Upper lobe of left lung (tissue), 6 donors: ENCODE data around the gene LHB. TPM values are rescaled to one million over a fixed set of nuclear protein-coding genes. Genes with fewer than 3 reads are reported as not detected.

ENCODE experiments used
- ATAC-seq, 2 donors: fragments of 200-7000 bp; cut with Tn5 transposase; one replicate each; pipeline ENCODE4 v1.9.1; 2022; ENCODE audit warnings: mild to moderate bottlenecking in 2 of 2, moderate library complexity in 2 of 2; ENCODE audit not compliant: low FRiP score in 2 of 2
- DNase-seq, 2 donors: peaks; one replicate each; pipeline ENCODE4 v3.0.0-alpha.2; 2019 to 2020
- H3K27ac ChIP-seq, 4 donors: fragments of 200-600 bp; sonication (generic); one replicate each; pipeline ENCODE4 v1.5.1; 2016 to 2019
- H3K27me3 ChIP-seq, 4 donors: fragments of 200-600 bp; sonication (generic); one replicate each; pipeline ENCODE4 v1.5.1; 2017 to 2019
- H3K36me3 ChIP-seq, 4 donors: fragments of 200-600 bp; sonication (generic); one replicate each; pipeline ENCODE4 v1.5.1; 2016 to 2019
- H3K4me1 ChIP-seq, 4 donors: fragments of 200-600 bp; sonication (generic); one replicate each; pipeline ENCODE4 v1.5.1; 2018 to 2019
- H3K4me3 ChIP-seq, 4 donors: fragments of 200-600 bp; sonication (generic); one replicate each; pipeline ENCODE4 v1.5.1; 2017 to 2019; ENCODE audit warnings: mild to moderate bottlenecking in 2 of 4, moderate library complexity in 1 of 4
- H3K9me3 ChIP-seq, 4 donors: fragments of 200-600 bp; sonication (generic); one replicate each; pipeline ENCODE4 v1.5.1; 2018 to 2019
- CTCF ChIP-seq, 6 experiments: fragments of 450-650 bp in 4 of 6; fragments of 200-600 bp in 2 of 6; sonication (generic) in 2 of 6; IDR thresholded peaks; one replicate each; pipeline ENCODE4 v1.5.1; 2016 to 2019; ENCODE audit warnings: antibody characterized with exemption in 6 of 6
- EP300 ChIP-seq, 4 donors: sonication (generic); formaldehyde crosslinking; IDR thresholded peaks; one replicate each; pipeline ENCODE4 v1.5.1; 2017; ENCODE audit warnings: antibody characterized with exemption in 4 of 4, control low read depth in 2 of 4
- POLR2A ChIP-seq, 4 donors: fragments of 450-650 bp; IDR thresholded peaks; one replicate each; pipeline ENCODE4 v1.5.1; 2016 to 2017; ENCODE audit warnings: antibody characterized with exemption in 4 of 4, mild to moderate bottlenecking in 2 of 4
- POLR2AphosphoS5 ChIP-seq, 2 donors: sonication (generic); formaldehyde crosslinking; IDR thresholded peaks; one replicate each; pipeline ENCODE4 v1.5.1; 2017; ENCODE audit warnings: antibody characterized with exemption in 2 of 2
- WGBS, 2 donors: methylation state at CpG; one replicate each; pipeline ENCODE4 v1.1.5; 2017 to 2018; 5-methylcytosine and 5-hydroxymethylcytosine counted together
- total RNA-seq, 6 donors: library from RNA; depleted of rRNA in 4 of 6; stranded (reverse); fragments of >200 nt in 4 of 6; gene quantifications; one replicate each; pipeline versions ENCODE4 v1.1.0 to v1.2.1, GENCODE V29; 2016 to 2021
- donor health status: DM: no; HTN: no; CAD: no; lungs with moderate emphysema.
- donor health status: DM: no; HTN: yes; CAD: no; lungs with severe emphysema.

Gene LHB
- total RNA-seq, 6 donors from 2014 or later = 0.77 TPM; not detected in 5

DNA sequence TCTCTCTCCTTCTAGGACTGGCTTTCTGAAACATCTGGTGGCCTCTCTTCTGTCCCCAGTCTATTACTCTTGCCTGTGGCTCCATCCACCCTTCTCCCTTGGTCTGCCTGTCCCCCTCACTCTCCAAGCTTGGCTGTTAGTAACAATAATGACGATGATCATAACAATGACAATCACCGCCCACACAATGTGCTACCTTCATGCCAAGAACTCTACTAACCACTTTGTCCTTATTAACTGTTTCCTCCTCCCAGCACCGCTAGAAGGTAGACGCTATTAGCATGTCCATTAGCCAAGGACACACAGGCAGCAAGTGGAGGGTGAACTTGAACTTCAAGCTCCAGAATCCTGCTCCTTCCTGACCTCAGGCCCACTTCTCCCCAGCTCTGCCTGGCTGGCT lies 26.5 kb downstream of the LHB start:
- TF ChIP-seq POLR2A (IDR thresholded peaks at IDR 0.05) (no peak), CTCF (IDR thresholded peaks at IDR 0.05) (no peak), POLR2AphosphoS5 (IDR thresholded peaks at IDR 0.05) (no peak), EP300 (IDR thresholded peaks at IDR 0.05) (no peak)
- Histone ChIP-seq H3K27ac (peak overlapping the region in 1 of 4 donors; percentile 3), H3K36me3 (peaks cover 8 to 50% (median 31%) of the 10 kb centered on the region in 4 donors), H3K9me3 (no peaks in the 10 kb centered on the region), H3K27me3 (no peaks in the 10 kb centered on the region), H3K4me3 (no peak overlapping the region), H3K4me1 (peaks cover 24 to 43% (median 34%) of the 10 kb centered on the region in 4 donors)
- WGBS, 2 donors = 74 to 79% methylated on average over 4 of the region's 4 CpGs
- ATAC-seq (no peak), DNase-seq (no peak)

- WGBS, 2 donors = 88 to 92% methylated on average over 16 to 17 of the region's 17 CpGs
- peaks cover 10 to 56% (median 37%) of the 10 kb centered on the region in 4 donors for H3K36me3 ChIP-seq
- TF ChIP-seq CTCF (IDR thresholded peaks at IDR 0.05) = no peak
- no peak for TF ChIP-seq POLR2AphosphoS5 (IDR thresholded peaks at IDR 0.05)
- TF ChIP-seq POLR2A (IDR thresholded peaks at IDR 0.05) = no peak
- no peak for TF ChIP-seq EP300 (IDR thresholded peaks at IDR 0.05)
- no peaks in the 10 kb centered on the region for H3K27me3 ChIP-seq
- H3K4me3 ChIP-seq = no peak overlapping the region
- peaks cover 23 to 40% (median 29%) of the 10 kb centered on the region in 4 donors for H3K4me1 ChIP-seq
- no peak for ATAC-seq
- H3K9me3 ChIP-seq = no peaks in the 10 kb centered on the region
- H3K27ac ChIP-seq = peak overlapping the region in 2 of 4 donors; percentile 3 to 4
- DNase-seq = no peak
Measured at GRCh38 chr19:48989701-48990291, 27.1 kb downstream of the LHB start.

- Histone ChIP-seq H3K4me3 (no peak overlapping the region), H3K9me3 (no peaks in the 10 kb centered on the region), H3K36me3 (peaks cover 13 to 65% (median 46%) of the 10 kb centered on the region in 4 donors), H3K27ac (no peak overlapping the region), H3K4me1 (peaks cover 15 to 30% (median 21%) of the 10 kb centered on the region in 4 donors), H3K27me3 (no peaks in the 10 kb centered on the region)
- DNase-seq = peak in 1 of 2 donors; percentile 36
- WGBS, 2 donors = 91 to 92% methylated on average over 9 of the region's 9 CpGs
- no peak for TF ChIP-seq EP300 (IDR thresholded peaks at IDR 0.05)
- no peak for ATAC-seq
Measured at GRCh38 chr19:48988860-48989259, 28.0 kb downstream of the LHB start.

GRCh38 chr19:48988286-48988685 lies 28.6 kb downstream of the LHB start:
- ATAC-seq (no peak), DNase-seq (no peak)
- Histone ChIP-seq H3K27ac (no peak overlapping the region), H3K36me3 (peaks cover 13 to 71% (median 50%) of the 10 kb centered on the region in 4 donors), H3K4me1 (peaks cover 15 to 30% (median 21%) of the 10 kb centered on the region in 4 donors), H3K9me3 (no peaks in the 10 kb centered on the region), H3K27me3 (no peaks in the 10 kb centered on the region), H3K4me3 (no peak overlapping the region)
- TF ChIP-seq POLR2AphosphoS5 (IDR thresholded peaks at IDR 0.05) (no peak), CTCF (IDR thresholded peaks at IDR 0.05) (no peak), POLR2A (IDR thresholded peaks at IDR 0.05) (no peak), EP300 (IDR thresholded peaks at IDR 0.05) (no peak)
- WGBS, 2 donors = 92 to 96% methylated on average over 7 of the region's 7 CpGs

GRCh38 chr19:48987323-48987722 lies 29.6 kb downstream of the LHB start:
- peaks cover 15 to 26% (median 19%) of the 10 kb centered on the region in 4 donors for H3K4me1 ChIP-seq
- no peaks in the 10 kb centered on the region for H3K27me3 ChIP-seq
- TF ChIP-seq CTCF (IDR thresholded peaks at IDR 0.05) = no peak
- no peak for TF ChIP-seq POLR2A (IDR thresholded peaks at IDR 0.05)
- TF ChIP-seq EP300 (IDR thresholded peaks at IDR 0.05) = no peak
- no peak for TF ChIP-seq POLR2AphosphoS5 (IDR thresholded peaks at IDR 0.05)
- H3K36me3 ChIP-seq = peaks cover 13 to 81% (median 57%) of the 10 kb centered on the region in 4 donors
- DNase-seq = no peak
- WGBS, 2 donors = 85 to 88% methylated on average over 5 to 7 of the region's 7 CpGs
- no peak overlapping the region for H3K27ac ChIP-seq
- no peak overlapping the region for H3K4me3 ChIP-seq
- no peak for ATAC-seq
- H3K9me3 ChIP-seq = no peaks in the 10 kb centered on the region
